Panc1 (cell line): Measurements from ENCODE around the gene ERC2. TPM values are rescaled to one million over a fixed set of nuclear protein-coding genes. Genes with fewer than 3 reads are reported as not detected.

ENCODE experiments used
- ATAC-seq: fragments of 200-7000 bp; cut with Tn5 transposase; 2 replicates; pipeline ENCODE4 v1.9.1; 2020; ENCODE audit warnings: mild to moderate bottlenecking, moderate library complexity
- BruUV-seq: library from RNA; stranded (reverse); fragments of 400-500 nt; replicated peaks from 2 replicates; lab custom pipeline; 2021; lab: Mats Ljungman, UMichigan
- CTCF ChIA-PET: fragments of 300-600 bp; sonication (Branson Sonifier 250); formaldehyde crosslinking; loops from one replicate; lab custom pipeline; 2022; ENCODE audit warnings: antibody characterized with exemption; lab: Charles Lee
- POLR2A ChIA-PET: fragments of 300-600 bp; sonication (Branson Sonifier 250); formaldehyde crosslinking; loops from one replicate; lab custom pipeline; 2022; ENCODE audit warnings: antibody characterized with exemption; lab: Charles Lee
- DNase-seq: peaks from one replicate; pipeline ENCODE4 v3.0.0-alpha.2; 2010; ENCODE audit warnings: low read depth, low spot score
- H3K27ac ChIP-seq: 2 replicates; pipeline ENCODE4 v1.5.1; 2011; ENCODE audit warnings: mild to moderate bottlenecking, low read length, inconsistent platforms
- H3K27me3 ChIP-seq: fragments of 200-500 bp; sonication (Bioruptor generic); 2 replicates; pipeline ENCODE4 v1.6.0; 2014; ENCODE audit warnings: low read length, inconsistent platforms; ENCODE audit not compliant: control insufficient read depth, insufficient read depth
- H3K36me3 ChIP-seq: fragments of 200-500 bp; sonication (Bioruptor generic); 2 replicates; pipeline ENCODE4 v1.5.1; 2014; ENCODE audit warnings: inconsistent platforms, mild to moderate bottlenecking, low read length, moderate library complexity; ENCODE audit not compliant: control insufficient read depth, insufficient read depth
- H3K4me1 ChIP-seq: 2 replicates; pipeline ENCODE4 v1.5.1; 2011; ENCODE audit warnings: inconsistent platforms, mild to moderate bottlenecking, low read length, moderate library complexity; ENCODE audit not compliant: control insufficient read depth, insufficient read depth
- H3K4me3 ChIP-seq, 2 experiments: 2 replicates each; pipeline ENCODE4 v1.5.1; 2011 to 2012; ENCODE audit warnings: low read depth in 2 of 2, low read length in 2 of 2, mild to moderate bottlenecking in 2 of 2, inconsistent platforms in 1 of 2, moderate library complexity in 1 of 2
- H3K9me3 ChIP-seq: fragments of 200-500 bp; sonication (Bioruptor generic); 2 replicates; pipeline ENCODE4 v1.5.1; 2014; ENCODE audit warnings: low read depth, mild to moderate bottlenecking, inconsistent platforms, low read length, moderate library complexity; ENCODE audit not compliant: control insufficient read depth, insufficient read depth
- CTCF ChIP-seq: fragments of 450-650 bp; IDR thresholded peaks from 2 replicates; pipeline ENCODE4 v1.5.1; 2017; ENCODE audit warnings: mild to moderate bottlenecking
- POLR2AphosphoS5 ChIP-seq: IDR thresholded peaks from 2 replicates; pipeline ENCODE4 v1.6.1; 2012; ENCODE audit warnings: mild to moderate bottlenecking, low read depth, low read length, moderate library complexity
- SIN3A ChIP-seq: IDR thresholded peaks from 2 replicates; pipeline ENCODE4 v1.6.1; 2012; ENCODE audit warnings: low read depth, mild to moderate bottlenecking, low read length, moderate library complexity, borderline replicate concordance; ENCODE audit not compliant: insufficient read depth
- TCF7L2 ChIP-seq: IDR thresholded peaks from 2 replicates; pipeline ENCODE4 v1.6.1; 2011; ENCODE audit warnings: mild to moderate bottlenecking, low read depth, low read length, inconsistent platforms
- in situ Hi-C: cut with HindIII; loops from 2 replicates; pipeline ENCODE4 v1.10.0; 2016; ENCODE audit warnings: low sequenced_read_pairs, low pct_unique_long_range_greater_than_20kb
- intact Hi-C: fragments of 100-400 bp; cut with micrococcal nuclease; formaldehyde crosslinking; loops from one replicate; pipeline ENCODE4 v1.10.0; 2022; ENCODE audit not compliant: unreplicated experiment
- total RNA-seq: library from RNA; stranded (reverse); gene quantifications from one replicate; pipeline ENCODE4 v1.2.1, GENCODE V29; 2021; ENCODE audit not compliant: unreplicated experiment
- TF ChIP-seq, protein P1 (sequence below), 2 experiments: IDR thresholded peaks; 2 replicates each; pipeline ENCODE4 v1.6.1; 2011 to 2012; ENCODE audit warnings: low read depth in 2 of 2, control low read depth in 1 of 2, low read length in 1 of 2, mild to moderate bottlenecking in 1 of 2, moderate library complexity in 1 of 2; ENCODE audit not compliant: insufficient read depth in 1 of 2

Gene ERC2
- total RNA-seq, 1 experiment from 2014 or later, result 0.33 TPM

GRCh38 chr3:56413911-56414310 lies 54.4 kb downstream of the ERC2 start:
- Histone ChIP-seq H3K27ac (no peak overlapping the region), H3K9me3 (no peaks in the 10 kb centered on the region), H3K36me3 (no peaks in the 10 kb centered on the region), H3K4me1 (no peaks in the 10 kb centered on the region), H3K27me3 (no peaks in the 10 kb centered on the region), H3K4me3 (no peak overlapping the region)
- TF ChIP-seq, protein P1, sequence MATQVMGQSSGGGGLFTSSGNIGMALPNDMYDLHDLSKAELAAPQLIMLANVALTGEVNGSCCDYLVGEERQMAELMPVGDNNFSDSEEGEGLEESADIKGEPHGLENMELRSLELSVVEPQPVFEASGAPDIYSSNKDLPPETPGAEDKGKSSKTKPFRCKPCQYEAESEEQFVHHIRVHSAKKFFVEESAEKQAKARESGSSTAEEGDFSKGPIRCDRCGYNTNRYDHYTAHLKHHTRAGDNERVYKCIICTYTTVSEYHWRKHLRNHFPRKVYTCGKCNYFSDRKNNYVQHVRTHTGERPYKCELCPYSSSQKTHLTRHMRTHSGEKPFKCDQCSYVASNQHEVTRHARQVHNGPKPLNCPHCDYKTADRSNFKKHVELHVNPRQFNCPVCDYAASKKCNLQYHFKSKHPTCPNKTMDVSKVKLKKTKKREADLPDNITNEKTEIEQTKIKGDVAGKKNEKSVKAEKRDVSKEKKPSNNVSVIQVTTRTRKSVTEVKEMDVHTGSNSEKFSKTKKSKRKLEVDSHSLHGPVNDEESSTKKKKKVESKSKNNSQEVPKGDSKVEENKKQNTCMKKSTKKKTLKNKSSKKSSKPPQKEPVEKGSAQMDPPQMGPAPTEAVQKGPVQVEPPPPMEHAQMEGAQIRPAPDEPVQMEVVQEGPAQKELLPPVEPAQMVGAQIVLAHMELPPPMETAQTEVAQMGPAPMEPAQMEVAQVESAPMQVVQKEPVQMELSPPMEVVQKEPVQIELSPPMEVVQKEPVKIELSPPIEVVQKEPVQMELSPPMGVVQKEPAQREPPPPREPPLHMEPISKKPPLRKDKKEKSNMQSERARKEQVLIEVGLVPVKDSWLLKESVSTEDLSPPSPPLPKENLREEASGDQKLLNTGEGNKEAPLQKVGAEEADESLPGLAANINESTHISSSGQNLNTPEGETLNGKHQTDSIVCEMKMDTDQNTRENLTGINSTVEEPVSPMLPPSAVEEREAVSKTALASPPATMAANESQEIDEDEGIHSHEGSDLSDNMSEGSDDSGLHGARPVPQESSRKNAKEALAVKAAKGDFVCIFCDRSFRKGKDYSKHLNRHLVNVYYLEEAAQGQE (IDR thresholded peaks at IDR 0.05; ENCODE audit: insufficient read depth in 1 of 2, low read depth in 2 of 2, low read length in 1 of 2), result no peak
- TF ChIP-seq TCF7L2 (no peak), POLR2AphosphoS5 (no peak), CTCF (no peak), SIN3A (no peak)
- CTCF ChIA-PET, result no interaction called here
- DNase-seq (no peak), ATAC-seq (no peak)
- intact Hi-C loops (no loop called here), in situ Hi-C loops (no loop called here)
- BruUV-seq, result no TSS peak
- POLR2A ChIA-PET, result no interaction called here

- CTCF ChIA-PET, result interaction anchor here (0.6 kb wide), 1 partner anchor 110 kb away, joined by 3 read pairs; no protein-coding TSS in a partner anchor
Observed at GRCh38 chr3:56411166-56411565, 57.1 kb downstream of the ERC2 start.

More at GRCh38 chr3:56411166-56411565, 57.1 kb downstream of the ERC2 start:
- DNase-seq (no peak), ATAC-seq (no peak)
- POLR2A ChIA-PET, result no interaction called here
- in situ Hi-C loops, result no loop called here
- H3K27me3 ChIP-seq, result no peaks in the 10 kb centered on the region
- intact Hi-C loops, result no loop called here
- H3K4me1 ChIP-seq, result no peaks in the 10 kb centered on the region
- H3K36me3 ChIP-seq, result no peaks in the 10 kb centered on the region
- no TSS peak for BruUV-seq
- H3K9me3 ChIP-seq, result no peaks in the 10 kb centered on the region
- H3K4me3 ChIP-seq, result no peak overlapping the region
- TF ChIP-seq, protein P1 (IDR thresholded peaks at IDR 0.05; ENCODE audit: insufficient read depth in 1 of 2, low read depth in 2 of 2, low read length in 1 of 2), result no peak
- TF ChIP-seq POLR2AphosphoS5 (no peak), SIN3A (no peak), CTCF (no peak), TCF7L2 (no peak)
- H3K27ac ChIP-seq, result no peak overlapping the region
